HK-2 (cell line): ENCODE data around the gene HNRNPK.

Experiments used
- DNase-seq: peaks from one replicate; pipeline ENCODE4 v3.0.0-alpha.2; 2018; ENCODE audit not compliant: unreplicated experiment

The HNRNPK gene

DNA sequence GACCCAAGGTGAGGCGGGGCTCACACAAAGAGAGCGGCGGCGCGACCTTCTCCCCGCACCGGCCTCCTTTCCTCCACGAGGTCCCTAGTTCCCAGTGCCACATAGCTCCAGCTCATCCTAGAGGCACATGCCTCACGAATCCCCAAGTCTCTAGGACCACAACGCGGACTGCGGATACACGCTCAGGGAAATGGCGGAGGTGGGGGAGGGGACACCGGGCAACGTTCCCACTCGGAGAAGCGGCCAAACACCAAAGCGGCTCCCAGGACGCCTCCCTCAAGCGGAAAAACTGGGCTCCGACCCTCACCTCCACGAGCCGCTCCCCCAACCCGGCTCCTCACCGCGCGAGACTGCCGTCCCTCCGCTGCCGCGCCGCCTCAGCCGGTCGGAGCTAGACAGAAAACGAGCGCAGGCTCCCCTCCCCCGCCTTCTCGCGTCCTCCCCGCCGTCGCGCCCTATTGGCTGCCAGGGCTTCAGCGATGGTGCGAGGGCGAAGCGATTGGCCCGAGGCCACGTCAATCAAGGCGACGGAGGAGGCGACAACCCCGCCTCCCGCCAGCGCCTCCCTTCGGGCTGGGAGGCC lies at the start of gene HNRNPK:
Gene HNRNPK, minus strand, starts transcription at position 404 of the 583 bp plus-strand sequence. CDS start 1,963 bp downstream, outside the sequence.
- peak; percentile 99 for DNase-seq

DNA sequence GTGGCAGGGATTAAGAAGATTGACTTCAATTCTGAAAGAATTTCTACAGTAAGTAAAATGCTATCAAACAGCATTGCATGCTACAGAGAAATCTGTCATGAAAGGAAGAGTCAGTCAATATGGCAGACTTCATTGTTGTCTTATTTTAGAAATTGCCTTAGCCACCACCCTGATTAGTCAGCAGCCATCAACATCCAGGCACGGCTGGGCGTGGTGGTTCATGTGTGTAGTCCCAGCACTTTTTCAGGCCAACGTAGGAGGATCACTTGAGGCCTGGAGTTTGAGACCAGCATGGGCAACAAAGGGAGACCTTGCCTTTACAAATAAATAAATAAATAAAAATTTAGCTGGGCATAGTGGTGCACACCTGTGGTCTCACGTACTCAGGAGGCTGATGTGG lies 47.2 kb upstream of the HNRNPK start:
- no peak for DNase-seq

DNA sequence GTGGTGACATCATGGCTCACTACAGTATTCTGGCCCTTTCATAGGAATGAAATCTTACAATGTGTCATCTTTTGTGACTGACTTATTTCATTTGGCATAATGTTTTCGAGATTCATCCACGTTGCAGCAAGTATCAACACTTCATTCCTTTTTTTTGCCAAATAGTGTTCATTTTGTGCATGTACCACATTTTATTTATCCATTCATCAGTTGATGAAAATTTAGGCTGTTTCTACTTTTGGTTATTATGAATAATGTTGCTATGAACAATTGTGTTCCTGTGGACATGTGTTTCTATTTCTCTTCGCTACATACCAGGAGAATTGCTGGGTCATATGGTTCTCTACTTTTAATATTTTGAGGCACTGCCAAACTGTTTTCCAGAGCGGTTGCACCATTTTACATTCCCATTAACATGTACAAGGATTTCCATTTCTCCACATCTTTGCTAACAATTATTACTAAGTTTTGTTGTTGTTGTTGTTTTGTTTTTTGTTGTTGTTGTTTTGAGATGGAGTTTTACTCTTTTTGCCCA lies 44.1 kb upstream of the HNRNPK start:
- DNase-seq: no peak

DNA sequence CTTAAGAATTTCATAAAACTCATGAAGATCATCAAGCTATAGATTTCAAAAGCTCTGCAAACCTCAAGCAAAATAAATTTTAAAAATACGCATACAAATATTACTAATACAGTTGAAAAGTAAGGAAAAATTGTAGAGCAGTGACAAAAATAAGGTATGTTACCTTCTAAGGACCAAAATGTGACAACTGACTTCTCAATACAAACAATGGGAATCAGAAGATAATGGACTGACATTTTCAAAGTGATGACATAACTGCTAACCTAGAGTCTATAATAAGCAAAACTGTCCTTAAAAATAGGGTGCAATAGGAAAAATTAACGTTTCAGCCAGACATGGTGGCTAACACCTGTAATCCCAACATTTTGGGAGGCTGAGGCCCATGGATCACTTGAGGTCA lies 27.6 kb upstream of the HNRNPK start:
- DNase-seq: no peak

DNA sequence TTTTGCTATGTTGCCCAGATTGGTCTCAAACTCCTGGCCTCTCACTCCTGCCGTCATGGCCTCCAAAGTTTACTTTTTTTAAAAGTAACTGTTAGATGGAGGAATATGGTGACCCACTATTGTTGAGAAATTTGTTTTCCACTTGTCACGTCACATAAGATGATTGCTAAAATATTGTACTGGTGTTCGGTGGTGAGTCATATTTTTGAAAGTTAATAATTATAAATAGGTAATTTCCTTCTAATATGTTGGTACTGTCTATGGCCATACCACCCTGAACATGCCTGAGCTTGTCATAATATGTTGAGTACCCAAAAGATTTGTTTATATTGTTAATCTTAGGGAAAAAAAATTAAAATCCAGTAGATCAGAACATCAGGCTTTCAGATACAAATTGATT lies 23.2 kb upstream of the HNRNPK start:
- no peak for DNase-seq

DNA sequence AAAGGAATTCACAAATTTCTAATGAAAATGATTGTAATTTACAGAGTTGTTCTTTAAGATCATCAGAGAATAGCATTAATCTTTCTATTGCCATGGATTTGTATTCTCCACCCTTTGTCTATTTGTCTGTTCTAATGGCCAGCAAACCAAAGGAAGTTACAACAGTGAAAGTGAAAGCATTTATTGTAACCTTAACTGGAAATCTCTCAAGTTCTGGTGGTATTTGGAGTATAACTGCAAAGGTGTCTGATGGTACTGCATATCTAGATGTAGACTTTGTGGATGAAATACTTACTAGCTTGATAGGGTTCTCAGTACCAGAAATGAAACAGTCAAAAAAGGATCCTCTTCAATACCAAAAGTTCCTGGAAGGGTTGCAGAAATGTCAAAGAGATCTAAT lies 22.3 kb upstream of the HNRNPK start:
- no peak for DNase-seq

DNA sequence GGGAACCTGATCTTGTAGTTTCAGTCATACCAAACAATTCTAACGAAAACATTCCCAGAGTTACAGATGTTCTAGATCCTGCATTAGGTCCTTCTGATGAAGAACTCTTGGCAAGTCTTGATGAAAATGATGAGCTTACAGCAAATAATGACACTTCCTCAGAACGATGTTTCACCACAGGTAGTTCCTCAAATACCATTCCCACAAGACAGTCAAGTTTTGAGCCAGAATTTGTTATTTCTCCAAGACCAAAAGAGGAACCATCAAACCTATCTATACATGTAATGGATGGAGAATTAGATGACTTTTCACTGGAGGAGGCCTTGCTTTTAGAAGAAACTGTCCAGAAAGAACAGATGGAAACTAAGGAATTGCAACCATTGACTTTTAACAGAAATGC lies 21.6 kb upstream of the HNRNPK start:
- no peak for DNase-seq

DNA sequence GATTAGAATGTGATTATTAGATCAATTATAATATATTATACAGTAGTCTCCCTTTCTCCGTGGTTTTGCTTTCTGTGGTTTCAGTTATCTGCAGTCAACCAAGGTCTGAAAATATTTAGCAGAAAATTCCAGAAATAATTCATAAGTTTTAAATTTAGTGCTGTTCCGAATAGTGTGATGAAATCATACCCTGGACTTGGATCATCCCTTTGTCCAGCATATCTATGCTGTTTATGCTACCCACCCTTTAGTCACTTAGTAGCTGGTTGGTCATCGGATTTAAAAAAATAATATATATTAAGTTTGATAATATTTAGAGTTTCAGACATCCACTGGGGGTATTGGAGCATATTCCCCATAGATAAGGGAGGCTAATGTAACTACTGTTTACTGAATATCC lies 20.2 kb upstream of the HNRNPK start:
- DNase-seq: no peak

DNA sequence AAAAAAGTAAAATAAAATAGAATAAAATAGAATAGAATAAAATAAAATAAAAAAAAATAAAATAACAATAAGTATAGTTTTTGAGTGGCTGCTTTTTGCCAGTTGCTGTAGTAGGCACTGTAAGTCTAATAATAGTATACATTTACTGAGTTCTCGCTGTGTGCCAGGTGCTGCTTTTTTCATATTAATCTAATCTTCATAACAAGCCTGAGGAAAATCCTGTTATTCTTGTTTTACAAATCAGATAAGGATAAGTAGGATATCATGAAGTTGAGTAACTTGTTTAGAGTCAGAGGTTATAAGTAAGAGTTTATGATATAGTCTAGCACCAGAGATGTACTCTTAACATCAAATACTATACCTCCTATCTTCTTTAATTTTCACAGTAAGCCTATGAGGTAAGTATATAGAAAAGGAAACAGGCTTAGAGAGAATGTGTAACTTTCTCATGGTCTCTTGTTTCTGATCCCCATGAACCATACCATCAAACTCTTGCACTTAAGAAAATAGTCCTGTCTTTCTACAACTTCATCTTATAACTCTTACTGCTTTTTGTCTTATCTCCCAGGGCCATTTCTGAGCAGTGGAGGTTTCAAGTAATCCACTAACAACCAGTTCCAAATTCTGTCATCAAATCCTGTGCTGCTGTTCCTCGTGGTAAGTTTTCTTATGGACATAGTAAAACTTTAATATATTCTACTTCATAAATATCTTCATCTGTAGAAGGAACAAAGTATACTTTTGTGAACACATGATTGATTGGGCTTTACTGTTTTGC lies 19.3 kb upstream of the HNRNPK start:
- no peak for DNase-seq

DNA sequence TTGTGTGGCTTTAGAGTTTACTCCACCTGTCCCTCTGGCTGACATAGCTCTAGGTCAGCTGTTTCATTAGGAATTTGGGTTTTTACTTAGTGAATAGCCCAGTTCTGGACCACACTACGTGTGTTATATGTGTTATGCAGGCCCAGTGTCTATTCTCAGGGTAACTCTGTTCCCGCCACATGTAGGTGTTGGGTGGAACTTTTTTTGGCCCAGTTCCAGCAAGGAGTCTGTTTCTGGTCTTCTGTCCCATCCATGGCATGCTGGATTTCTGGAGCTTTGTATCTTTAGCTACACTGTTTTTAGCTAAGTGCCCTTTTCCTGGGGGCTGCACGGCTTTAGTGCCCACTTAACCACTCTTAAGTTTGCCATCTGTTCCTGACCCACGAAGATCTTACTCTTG lies 16.1 kb upstream of the HNRNPK start:
- no peak for DNase-seq

DNA sequence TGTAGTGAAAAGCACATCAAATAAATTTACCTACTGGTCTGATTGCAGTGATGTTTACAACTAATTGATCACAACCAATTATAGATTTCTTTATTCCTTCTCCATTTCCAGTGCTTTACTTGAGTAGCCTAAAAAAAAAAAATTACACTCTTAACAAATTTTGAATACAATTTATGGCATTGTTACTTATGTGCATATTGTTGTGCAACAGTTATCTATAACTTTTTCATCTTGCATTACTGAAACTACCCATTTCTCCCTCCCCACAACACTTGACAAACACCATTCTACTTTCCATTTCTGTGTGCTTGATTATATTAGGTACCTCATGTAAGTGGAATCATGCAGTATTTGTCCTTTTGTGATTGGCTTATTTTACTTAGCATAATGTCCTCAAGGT lies 12.9 kb upstream of the HNRNPK start:
- no peak for DNase-seq

DNA sequence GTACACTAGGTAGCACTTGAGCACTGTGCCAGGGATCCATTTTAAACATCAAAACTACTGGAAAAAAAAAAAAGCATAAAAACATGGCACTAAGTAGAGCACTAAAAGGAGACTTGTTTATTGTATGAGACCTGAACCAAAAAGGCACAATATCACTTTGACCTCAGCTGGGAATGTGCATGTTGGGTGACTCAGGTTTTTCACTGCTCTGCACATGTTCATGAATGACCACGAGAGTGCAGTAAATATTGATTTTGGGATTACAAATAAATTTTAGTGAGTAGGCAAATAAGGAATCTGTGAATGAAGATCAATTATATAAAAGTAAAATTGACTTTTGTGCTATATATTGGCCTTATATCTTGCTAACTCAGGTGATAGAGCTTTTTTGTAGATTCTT lies 12.4 kb upstream of the HNRNPK start:
- no peak for DNase-seq

DNA sequence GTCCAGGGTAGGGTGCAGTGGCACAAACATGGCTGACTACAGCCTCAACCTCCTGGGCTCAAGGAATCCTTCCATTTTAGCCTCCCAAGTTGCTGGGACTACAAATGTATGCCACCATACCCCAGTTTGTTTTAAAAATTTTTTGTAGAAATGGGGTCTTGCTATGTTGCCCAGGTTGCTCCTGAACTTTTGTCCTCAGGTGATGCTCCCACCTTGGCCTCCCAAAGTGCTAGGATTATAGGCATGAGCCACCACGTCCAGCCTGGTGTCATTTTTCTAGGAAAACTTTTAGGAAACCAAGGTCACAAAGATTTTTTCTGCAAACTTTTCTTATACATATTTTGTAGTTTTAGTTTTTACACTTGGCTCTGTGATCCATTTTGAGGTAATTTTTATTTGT lies 11.3 kb upstream of the HNRNPK start:
- DNase-seq: no peak

DNA sequence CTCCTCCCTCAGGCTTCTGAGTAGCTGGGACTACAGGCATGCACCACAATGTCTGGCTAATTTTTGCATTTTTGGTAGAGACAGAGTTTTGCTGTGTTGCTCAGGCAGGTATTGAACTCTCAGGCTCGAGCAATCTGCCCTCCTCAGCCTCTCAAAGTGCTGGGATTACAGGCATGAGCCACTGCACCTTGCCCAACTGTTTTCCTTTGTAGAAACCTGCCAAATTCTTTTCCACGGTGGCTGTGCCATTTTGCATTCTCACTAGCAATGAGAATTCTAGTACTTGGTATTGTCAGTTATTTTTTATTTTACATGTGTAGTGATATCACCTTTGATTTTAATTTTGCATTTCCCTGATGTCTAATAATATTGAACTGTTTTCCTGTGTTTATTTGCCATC lies 8.4 kb upstream of the HNRNPK start:
- DNase-seq: no peak

DNA sequence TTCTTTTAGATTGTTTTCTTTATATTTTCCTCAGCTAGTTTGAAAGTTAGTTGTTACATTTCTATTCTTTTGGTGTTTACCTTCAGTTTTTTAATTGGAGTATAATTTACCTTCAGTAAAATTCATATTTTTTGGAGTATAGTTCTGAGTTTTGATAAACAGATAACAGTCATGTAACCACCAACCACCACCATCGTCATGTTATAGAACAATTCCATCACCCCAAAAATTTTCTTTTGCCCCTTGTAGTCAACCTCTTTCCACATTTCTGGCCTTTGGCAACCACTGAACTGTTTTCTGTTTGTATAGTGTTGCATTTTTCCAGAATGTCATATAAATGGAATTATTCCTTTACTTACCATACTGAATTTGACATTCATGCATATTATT lies 7.4 kb upstream of the HNRNPK start:
- DNase-seq: no peak

DNA sequence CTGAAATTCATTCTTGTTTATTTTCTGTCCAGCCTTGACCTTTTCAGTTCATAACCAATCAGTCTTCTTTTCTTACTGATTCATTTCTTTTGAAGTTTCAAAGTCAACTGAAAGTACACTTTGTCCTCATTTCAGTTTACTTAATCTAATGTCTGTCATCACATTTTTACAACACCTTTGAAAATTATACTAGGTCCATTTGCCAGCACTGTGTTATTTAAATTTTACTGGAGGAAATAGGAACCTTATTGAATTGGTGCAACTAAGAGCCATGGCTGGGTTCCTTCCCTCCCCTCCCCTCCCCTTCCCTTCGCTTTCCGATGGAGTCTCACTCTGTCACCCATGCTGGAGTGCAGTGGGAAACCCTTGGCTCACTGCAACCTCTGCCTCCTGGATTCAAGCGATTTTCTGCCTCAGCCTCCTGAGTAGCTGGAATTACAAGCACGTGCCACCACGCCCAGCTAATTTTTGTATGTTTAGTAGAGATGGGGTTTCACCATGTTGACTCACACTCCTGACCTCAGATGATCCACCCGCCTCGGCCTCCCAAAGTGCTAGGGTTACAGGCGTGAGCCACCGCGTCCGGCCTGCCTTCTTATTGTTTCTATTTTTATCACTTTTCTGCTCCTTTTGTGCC lies 6.9 kb upstream of the HNRNPK start:
- DNase-seq: no peak

DNA sequence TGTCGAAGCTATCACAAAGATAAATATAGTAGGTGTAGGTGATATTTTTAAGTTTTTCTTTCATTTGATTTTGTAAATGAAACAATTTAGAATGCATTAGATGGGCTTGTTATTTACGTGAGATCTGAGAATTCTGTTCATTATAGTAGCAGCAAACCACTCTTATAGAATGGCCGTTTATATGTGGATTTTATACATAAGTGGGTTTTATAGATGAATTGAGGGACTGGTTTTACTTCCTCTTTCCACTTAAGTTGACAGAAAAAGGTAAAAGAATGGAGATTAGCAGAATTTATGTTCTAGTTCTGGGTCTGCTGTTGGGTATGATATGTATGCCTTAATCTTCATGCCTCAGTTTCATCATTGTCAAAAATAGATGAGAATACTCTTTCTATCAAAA lies 6.2 kb upstream of the HNRNPK start:
- DNase-seq: no peak

DNA sequence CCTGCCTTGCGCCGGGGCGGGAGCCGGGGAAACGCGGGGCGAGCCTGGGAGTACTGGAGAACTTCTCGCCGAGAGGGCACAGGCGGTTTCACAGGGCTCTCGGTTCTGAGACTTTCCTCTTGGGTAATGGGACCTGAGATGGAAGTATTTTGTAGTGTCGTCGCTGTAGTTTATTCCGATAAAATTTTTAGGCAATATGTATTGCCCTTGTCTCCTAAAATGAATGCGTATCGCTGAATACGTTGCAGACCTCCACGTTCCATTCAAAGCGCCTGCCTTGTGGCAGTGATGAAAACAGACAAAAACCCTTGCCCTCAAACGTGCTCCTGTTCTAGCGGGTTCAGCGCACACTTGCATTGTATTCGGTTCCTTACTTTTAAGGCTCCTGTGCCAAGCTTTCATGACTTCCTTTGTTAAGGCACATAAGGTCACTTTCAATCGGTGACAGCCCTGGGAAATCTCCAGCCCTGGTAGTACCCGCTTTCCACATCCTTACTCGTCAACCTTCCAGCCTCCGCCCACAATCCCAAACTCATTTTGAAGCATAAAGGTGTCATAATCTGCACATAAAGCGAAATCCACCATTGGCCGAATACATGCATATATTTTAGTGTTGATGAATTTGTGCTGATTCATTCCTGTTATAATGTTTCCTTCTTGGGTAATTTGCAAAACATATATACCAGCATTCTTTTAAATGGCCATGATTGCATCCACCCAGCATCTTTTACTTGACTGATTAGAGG lies 1.3 kb upstream of the HNRNPK start:
- DNase-seq: no peak

DNA sequence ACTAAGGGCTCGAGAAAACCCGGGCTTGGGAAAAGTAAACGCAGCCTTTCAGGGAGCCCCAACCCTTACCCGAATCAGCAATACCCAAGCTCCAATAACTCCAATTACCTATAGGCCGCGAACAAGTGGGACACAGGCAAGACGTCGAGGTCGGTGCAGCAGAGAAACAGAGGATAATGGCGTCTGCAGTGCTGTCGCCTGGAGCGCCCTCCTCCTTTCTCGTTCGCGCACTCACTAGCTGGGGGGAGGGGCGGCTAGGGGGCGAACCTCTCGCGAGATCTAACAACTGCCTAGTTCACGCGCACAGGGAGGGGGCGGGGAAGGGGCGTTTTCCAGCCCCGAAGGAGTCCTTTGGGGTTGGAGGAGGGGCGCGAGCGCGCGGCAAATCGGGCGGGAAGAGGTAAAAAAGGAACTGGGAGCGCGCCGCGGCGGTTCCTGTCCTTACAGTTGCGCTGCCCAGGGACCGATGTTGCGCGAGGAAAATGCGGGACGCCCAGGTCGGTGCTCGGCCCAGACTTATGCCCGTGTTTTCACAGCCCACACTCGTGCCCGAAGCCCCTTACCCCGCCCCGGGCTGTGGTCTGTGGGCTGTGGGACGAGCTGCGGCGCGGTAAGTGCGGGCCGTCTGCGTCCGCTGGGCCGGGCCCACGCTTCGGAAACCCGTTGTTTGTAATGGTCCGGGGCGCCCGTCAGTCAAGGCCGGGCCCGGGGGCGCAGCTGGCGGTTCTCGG lies 545 bp upstream of the HNRNPK start, which contains the start of gene RMI1:
Gene RMI1, plus strand, starts transcription at position 411 of the 731 bp plus-strand sequence. CDS start 20,182 bp downstream, outside the sequence.
- DNase-seq: peak; percentile 99

DNA sequence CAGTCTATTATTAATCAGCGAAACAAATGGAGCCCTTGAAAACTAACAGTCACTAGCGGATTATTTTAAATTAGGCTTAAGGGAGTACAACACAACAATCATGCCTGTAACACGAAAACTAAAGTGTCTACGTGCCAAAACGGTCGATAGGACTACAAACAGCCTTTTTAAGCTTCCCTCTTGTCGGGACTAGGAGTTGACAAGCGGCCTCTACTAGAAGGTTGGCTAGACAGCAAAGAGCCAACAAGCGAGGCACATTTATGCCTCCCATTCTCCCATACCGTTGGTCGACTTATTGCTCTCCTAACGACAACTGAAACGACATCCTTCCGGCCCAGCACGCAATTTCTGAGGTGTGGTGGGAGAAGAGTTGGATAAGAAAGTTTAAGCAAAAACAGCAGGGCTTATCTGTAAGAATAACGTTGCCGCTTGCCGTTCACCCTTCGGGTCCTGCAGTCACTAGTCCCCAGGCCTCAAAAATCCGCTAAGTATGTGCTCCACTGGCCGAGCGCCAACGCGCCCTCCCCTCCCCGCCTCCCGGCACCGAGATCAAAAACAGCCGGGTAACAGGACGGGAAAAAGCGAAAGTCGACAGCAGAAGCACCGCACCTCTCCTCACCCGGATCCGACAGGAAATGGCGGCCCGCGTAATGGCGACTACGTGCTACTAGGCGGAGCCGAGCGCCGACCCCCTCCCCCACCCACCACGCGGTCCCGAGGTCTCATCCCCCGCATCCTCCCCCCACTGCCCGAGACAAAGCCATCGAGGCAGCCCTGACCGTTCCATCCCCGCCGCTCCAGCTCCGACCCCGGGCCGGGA lies 813 bp downstream of the HNRNPK start:
- peak; percentile 86 for DNase-seq

DNA sequence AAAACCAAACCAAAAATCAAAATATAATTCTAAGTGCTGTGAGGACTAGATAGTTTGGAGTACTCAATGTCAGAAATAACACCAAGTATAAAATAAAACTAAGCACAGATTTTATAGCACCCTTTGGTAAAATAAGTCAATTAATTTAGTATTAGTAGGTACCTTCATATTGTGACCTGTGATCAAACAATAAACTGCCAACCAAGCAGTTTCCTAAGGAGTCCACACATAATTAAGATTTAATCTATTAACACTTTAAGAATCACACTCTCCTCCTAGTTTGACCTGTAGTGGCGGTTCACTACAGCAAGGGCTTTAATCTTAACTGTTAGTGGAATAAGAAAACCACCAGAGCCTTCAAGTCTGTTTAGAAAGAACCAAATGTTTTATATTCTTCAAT lies 2.8 kb downstream of the HNRNPK start:
- DNase-seq: no peak
